Liver (tissue), 3 donors: ENCODE data around the gene CCDC92B.

Experiments
- CTCF ChIP-seq: fragments of 150-350 bp; IDR thresholded peaks from 2 replicates; pipeline ENCODE4 v1.5.1; 2017; ENCODE audit warnings: improper control_type of control experiment, low read depth, low read length; ENCODE audit not compliant: missing input control
- EGR1 ChIP-seq, 2 donors: IDR thresholded peaks; 2 replicates each; pipeline ENCODE4 v1.6.1; 2016 to 2018; ENCODE audit warnings: antibody characterized with exemption in 2 of 2, low read depth in 2 of 2
- GABPA ChIP-seq, 2 donors: IDR thresholded peaks in 1 of 2; conservative IDR thresholded peaks in 1 of 2; 2 replicates each; pipeline ENCODE4 v1.6.1; 2016; ENCODE audit warnings: antibody characterized with exemption in 2 of 2, mild to moderate bottlenecking in 1 of 2, moderate library complexity in 1 of 2
- JUND ChIP-seq, 2 donors: IDR thresholded peaks; 2 replicates each; pipeline ENCODE4 v1.6.1; 2016; ENCODE audit warnings: antibody characterized with exemption in 2 of 2
- MAX ChIP-seq: IDR thresholded peaks from 2 replicates; pipeline ENCODE4 v1.6.1; 2016; ENCODE audit warnings: antibody characterized with exemption
- NR2F2 ChIP-seq: IDR thresholded peaks from 2 replicates; pipeline ENCODE4 v1.6.1; 2016; ENCODE audit warnings: antibody characterized with exemption
- RAD21 ChIP-seq, 2 donors: IDR thresholded peaks; 2 replicates each; pipeline ENCODE4 v1.6.1; 2016; ENCODE audit warnings: antibody characterized with exemption in 2 of 2, mild to moderate bottlenecking in 2 of 2
- REST ChIP-seq: IDR thresholded peaks from 2 replicates; pipeline ENCODE4 v1.6.1; 2016; ENCODE audit warnings: antibody characterized with exemption, mild to moderate bottlenecking
- TAF1 ChIP-seq: conservative IDR thresholded peaks from 2 replicates; pipeline ENCODE4 v1.6.1; 2016; ENCODE audit warnings: antibody characterized with exemption, mild to moderate bottlenecking
- YY1 ChIP-seq: IDR thresholded peaks from 2 replicates; pipeline ENCODE4 v1.6.1; 2016; ENCODE audit warnings: antibody characterized with exemption, mild to moderate bottlenecking
- ZBTB33 ChIP-seq: IDR thresholded peaks from 2 replicates; pipeline ENCODE4 v1.6.1; 2016; ENCODE audit warnings: antibody characterized with exemption
- donor health status: healthy.
- donor health status: healthy.

- no peak for TF ChIP-seq CTCF
- TF ChIP-seq YY1: no peak
- TF ChIP-seq RAD21 (IDR thresholded peaks at IDR 0.05): no peak
- TF ChIP-seq MAX: no peak
- no peak for TF ChIP-seq EGR1 (IDR thresholded peaks at IDR 0.05; ENCODE audit: low read depth in 2 of 2)
- TF ChIP-seq JUND (IDR thresholded peaks at IDR 0.05): no peak
- no peak for TF ChIP-seq ZBTB33
- TF ChIP-seq GABPA (IDR thresholded peaks at IDR 0.05 in 1 of 2, conservative IDR thresholded peaks at IDR 0.05 in 1 of 2): no peak
- no peak for TF ChIP-seq NR2F2
- no peak for TF ChIP-seq TAF1
- no peak for TF ChIP-seq REST
Measured at GRCh38 chr17:2692781-2693135, 56.7 kb downstream of the CCDC92B start.
